Measurements from ENCODE around the gene CILP2.

CILP2 gene

GRCh38 chr19:19514215-19514657 is 23.8 kb upstream of the CILP2 start:
- TF ChIP-seq CTCF (IDR thresholded peaks at IDR 0.05; ENCODE audit: low read depth, low read length, poor library complexity, severe bottlenecking) = no peak
- TF ChIP-seq EZH2phosphoT487 (IDR thresholded peaks at IDR 0.05; ENCODE audit: borderline replicate concordance, low read length) = no peak
- Histone ChIP-seq H3K4me3 (ENCODE audit: low read length) (no peak overlapping the region), H3K36me3 (ENCODE audit: control insufficient read depth, low read length) (peaks cover 13% of the 10 kb centered on the region)

GRCh38 chr19:19514881-19515641 is 23.0 kb upstream of the CILP2 start, which contains the start of gene TSSK6:
Gene TSSK6 (minus strand): TSS chr19:19515548. CDS start chr19:19515427, 121 bp downstream.
- no peaks in the 10 kb centered on the region for H3K27me3 ChIP-seq (ENCODE audit: control insufficient read depth, low read length)
- peaks cover 25% of the 10 kb centered on the region for H3K4me1 ChIP-seq (ENCODE audit: control insufficient read depth, low read length)
- H3K4me3 ChIP-seq (ENCODE audit: low read length) = peak within 1 kb of the TSS; percentile 90
- no peaks in the 10 kb centered on the region for H3K9me2 ChIP-seq (replicated peaks; ENCODE audit: control insufficient read depth, low read length)
- TF ChIP-seq EZH2phosphoT487 (IDR thresholded peaks at IDR 0.05; ENCODE audit: borderline replicate concordance, low read length) = no peak
- no peak for TF ChIP-seq CTCF (IDR thresholded peaks at IDR 0.05; ENCODE audit: low read depth, low read length, poor library complexity, severe bottlenecking)
- no peaks in the 10 kb centered on the region for H4K20me1 ChIP-seq (ENCODE audit: control insufficient read depth, insufficient read depth, low read depth, low read length)
- peak within 1 kb of the TSS; percentile 36 for H3K27ac ChIP-seq (ENCODE audit: low read depth, low read length)
- no peaks in the 10 kb centered on the region for H3K9me3 ChIP-seq (ENCODE audit: control insufficient read depth, insufficient read depth, low read length)
- peaks cover 5% of the 10 kb centered on the region; the same call in 1 of the 2 replicates for H3F3A ChIP-seq (ENCODE audit: control insufficient read depth, insufficient read depth)
- peaks cover 48% of the 10 kb centered on the region for H3K79me2 ChIP-seq (ENCODE audit: control insufficient read depth, low read length)
- peaks cover 19% of the 10 kb centered on the region for H3K36me3 ChIP-seq (ENCODE audit: control insufficient read depth, low read length)
- peak within 1 kb of the TSS; percentile 91 for H3K4me2 ChIP-seq (ENCODE audit: low read length)

More at GRCh38 chr19:19514215-19514657, 23.8 kb upstream of the CILP2 start:
- Histone ChIP-seq H3K79me2 (ENCODE audit: control insufficient read depth, low read length) (peaks cover 40% of the 10 kb centered on the region), H3K9me2 (replicated peaks; ENCODE audit: control insufficient read depth, low read length) (no peaks in the 10 kb centered on the region), H3F3A (ENCODE audit: control insufficient read depth, insufficient read depth) (peaks cover 5% of the 10 kb centered on the region; the same call in 1 of the 2 replicates), H3K9me3 (ENCODE audit: control insufficient read depth, insufficient read depth, low read length) (no peaks in the 10 kb centered on the region), H3K4me2 (ENCODE audit: low read length) (no peak overlapping the region), H3K4me1 (ENCODE audit: control insufficient read depth, low read length) (peaks cover 21% of the 10 kb centered on the region), H3K27me3 (ENCODE audit: control insufficient read depth, low read length) (no peaks in the 10 kb centered on the region), H4K20me1 (ENCODE audit: control insufficient read depth, insufficient read depth, low read depth, low read length) (no peaks in the 10 kb centered on the region), H3K27ac (ENCODE audit: low read depth, low read length) (no peak overlapping the region)

GRCh38 chr19:19515642-19516519 is 22.2 kb upstream of the CILP2 start, which contains the start of gene NDUFA13:
Gene NDUFA13 (plus strand): TSS chr19:19516225. CDS start chr19:19516239, 14 bp downstream.
- H3K79me2 ChIP-seq (ENCODE audit: control insufficient read depth, low read length) = peaks cover 56% of the 10 kb centered on the region
- TF ChIP-seq EZH2phosphoT487 (IDR thresholded peaks at IDR 0.05; ENCODE audit: borderline replicate concordance, low read length) = no peak
- TF ChIP-seq CTCF (IDR thresholded peaks at IDR 0.05; ENCODE audit: low read depth, low read length, poor library complexity, severe bottlenecking) = no peak

More at GRCh38 chr19:19515642-19516519, 22.2 kb upstream of the CILP2 start, which contains the start of gene NDUFA13:
- Histone ChIP-seq H3F3A (ENCODE audit: control insufficient read depth, insufficient read depth) (peaks cover 5% of the 10 kb centered on the region; the same call in 1 of the 2 replicates), H3K9me3 (ENCODE audit: control insufficient read depth, insufficient read depth, low read length) (no peaks in the 10 kb centered on the region), H3K4me3 (ENCODE audit: low read length) (peak within 1 kb of the TSS; percentile 90), H3K4me2 (ENCODE audit: low read length) (peak within 1 kb of the TSS; percentile 91), H3K9me2 (replicated peaks; ENCODE audit: control insufficient read depth, low read length) (no peaks in the 10 kb centered on the region), H3K27me3 (ENCODE audit: control insufficient read depth, low read length) (no peaks in the 10 kb centered on the region), H3K4me1 (ENCODE audit: control insufficient read depth, low read length) (peaks cover 29% of the 10 kb centered on the region), H3K36me3 (ENCODE audit: control insufficient read depth, low read length) (peaks cover 26% of the 10 kb centered on the region), H3K27ac (ENCODE audit: low read depth, low read length) (peak within 1 kb of the TSS; percentile 36), H4K20me1 (ENCODE audit: control insufficient read depth, insufficient read depth, low read depth, low read length) (no peaks in the 10 kb centered on the region)

Measured in DOHH2 (cell line).